PFSK-1 (cell line): ENCODE data around the gene CARD10.

Source experiments
- FOXP2 ChIP-seq: optimal IDR thresholded peaks from 2 replicates; pipeline ENCODE3; 2011; ENCODE audit warnings: borderline replicate concordance, control low read depth, inconsistent platforms; ENCODE audit not compliant: insufficient read depth; ENCODE audit errors: extremely low read length, extremely low read depth
- POLR2AphosphoS5 ChIP-seq: IDR thresholded peaks from 2 replicates; pipeline ENCODE4 v1.6.1; 2012; ENCODE audit warnings: low read depth, mild to moderate bottlenecking, control low read depth, low read length, moderate library complexity
- SIN3A ChIP-seq: IDR thresholded peaks from 2 replicates; pipeline ENCODE4 v1.6.1; 2012; ENCODE audit warnings: mild to moderate bottlenecking, low read length, moderate library complexity, borderline replicate concordance; ENCODE audit not compliant: insufficient read depth
- TAF1 ChIP-seq: IDR thresholded peaks from 2 replicates; pipeline ENCODE4 v1.6.1; 2012; ENCODE audit warnings: low read length, control low read depth, borderline replicate concordance; ENCODE audit not compliant: insufficient read depth
- TF ChIP-seq, protein P1 (sequence below), 2 experiments: IDR thresholded peaks; 2 replicates each; pipeline versions ENCODE4 v1.6.1 to v1.8.0; 2011 to 2012; ENCODE audit warnings: low read depth in 2 of 2, low read length in 2 of 2, control low read depth in 1 of 2, inconsistent platforms in 1 of 2, mild to moderate bottlenecking in 1 of 2, moderate library complexity in 1 of 2; ENCODE audit not compliant: insufficient read depth in 1 of 2

CARD10 gene

DNA sequence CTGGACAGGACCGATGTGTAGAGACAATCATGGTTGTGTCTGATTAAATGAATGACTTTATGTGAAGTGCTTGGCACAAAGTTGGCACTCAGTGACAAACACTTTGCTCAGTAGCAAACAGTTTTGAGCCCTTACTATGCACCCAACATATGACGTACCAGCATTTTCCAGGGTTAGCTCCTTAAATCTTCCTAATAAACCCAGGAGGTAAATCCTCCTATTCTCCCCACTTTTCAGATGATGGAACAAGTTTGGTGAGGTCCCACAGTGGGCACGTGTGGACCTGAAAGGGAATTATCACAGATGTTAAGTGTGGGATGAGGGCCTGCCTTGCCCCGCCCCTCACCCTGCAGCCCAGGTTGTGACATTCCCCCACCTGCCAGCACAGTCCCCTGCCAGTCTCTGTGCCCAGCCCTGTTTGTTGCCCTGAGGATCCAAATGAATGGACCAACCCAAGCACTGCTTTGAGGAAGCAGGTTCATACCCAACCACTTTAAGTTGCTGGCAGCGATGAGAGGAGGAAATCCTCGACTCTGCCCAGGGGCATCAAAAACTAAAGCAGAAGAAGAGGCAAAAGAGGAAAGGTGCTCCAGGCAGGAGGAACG lies 6.6 kb upstream of the CARD10 start:
- TF ChIP-seq, protein P1, sequence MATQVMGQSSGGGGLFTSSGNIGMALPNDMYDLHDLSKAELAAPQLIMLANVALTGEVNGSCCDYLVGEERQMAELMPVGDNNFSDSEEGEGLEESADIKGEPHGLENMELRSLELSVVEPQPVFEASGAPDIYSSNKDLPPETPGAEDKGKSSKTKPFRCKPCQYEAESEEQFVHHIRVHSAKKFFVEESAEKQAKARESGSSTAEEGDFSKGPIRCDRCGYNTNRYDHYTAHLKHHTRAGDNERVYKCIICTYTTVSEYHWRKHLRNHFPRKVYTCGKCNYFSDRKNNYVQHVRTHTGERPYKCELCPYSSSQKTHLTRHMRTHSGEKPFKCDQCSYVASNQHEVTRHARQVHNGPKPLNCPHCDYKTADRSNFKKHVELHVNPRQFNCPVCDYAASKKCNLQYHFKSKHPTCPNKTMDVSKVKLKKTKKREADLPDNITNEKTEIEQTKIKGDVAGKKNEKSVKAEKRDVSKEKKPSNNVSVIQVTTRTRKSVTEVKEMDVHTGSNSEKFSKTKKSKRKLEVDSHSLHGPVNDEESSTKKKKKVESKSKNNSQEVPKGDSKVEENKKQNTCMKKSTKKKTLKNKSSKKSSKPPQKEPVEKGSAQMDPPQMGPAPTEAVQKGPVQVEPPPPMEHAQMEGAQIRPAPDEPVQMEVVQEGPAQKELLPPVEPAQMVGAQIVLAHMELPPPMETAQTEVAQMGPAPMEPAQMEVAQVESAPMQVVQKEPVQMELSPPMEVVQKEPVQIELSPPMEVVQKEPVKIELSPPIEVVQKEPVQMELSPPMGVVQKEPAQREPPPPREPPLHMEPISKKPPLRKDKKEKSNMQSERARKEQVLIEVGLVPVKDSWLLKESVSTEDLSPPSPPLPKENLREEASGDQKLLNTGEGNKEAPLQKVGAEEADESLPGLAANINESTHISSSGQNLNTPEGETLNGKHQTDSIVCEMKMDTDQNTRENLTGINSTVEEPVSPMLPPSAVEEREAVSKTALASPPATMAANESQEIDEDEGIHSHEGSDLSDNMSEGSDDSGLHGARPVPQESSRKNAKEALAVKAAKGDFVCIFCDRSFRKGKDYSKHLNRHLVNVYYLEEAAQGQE (IDR thresholded peaks at IDR 0.05; ENCODE audit: insufficient read depth in 1 of 2, low read depth in 2 of 2, low read length in 2 of 2) = no peak
- TF ChIP-seq FOXP2 (no peak), POLR2AphosphoS5 (no peak), TAF1 (no peak), SIN3A (no peak)

DNA sequence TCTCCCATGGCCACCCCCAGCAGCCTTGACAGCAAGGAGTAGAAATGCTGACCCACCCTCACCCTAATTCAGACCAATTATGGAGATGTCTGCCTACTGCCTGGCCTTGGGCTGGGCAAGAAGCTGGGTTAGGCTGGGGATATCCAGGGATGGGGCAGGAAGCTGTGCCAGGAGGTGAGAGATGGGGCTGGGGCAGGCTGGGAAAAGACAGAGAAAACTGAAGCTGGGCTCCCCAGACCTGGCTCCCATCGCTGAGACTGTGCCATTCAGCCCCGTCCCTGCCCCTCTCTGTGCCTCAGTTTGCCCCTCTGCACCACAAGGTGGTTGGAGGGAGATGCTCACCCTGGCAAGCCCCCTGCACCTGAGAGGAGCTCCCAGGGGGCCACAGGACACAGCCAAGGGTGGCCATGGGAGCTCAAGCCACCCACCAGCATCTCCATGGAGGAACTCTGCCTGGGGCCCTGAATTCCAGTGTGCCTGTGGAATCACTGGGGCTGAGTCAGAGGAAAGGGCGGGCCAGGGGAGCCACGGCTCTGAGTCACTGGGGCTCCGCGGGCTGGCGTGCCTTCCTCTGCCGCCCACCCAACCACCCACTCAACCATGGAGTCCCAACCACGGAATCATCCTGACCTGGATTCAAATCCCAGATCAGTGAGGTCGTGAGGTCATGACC lies 6.0 kb upstream of the CARD10 start:
- TF ChIP-seq, protein P1 (IDR thresholded peaks at IDR 0.05; ENCODE audit: insufficient read depth in 1 of 2, low read depth in 2 of 2, low read length in 2 of 2) = no peak
- no peak for TF ChIP-seq SIN3A
- TF ChIP-seq TAF1 = no peak
- peak; percentile 11 for TF ChIP-seq FOXP2

DNA sequence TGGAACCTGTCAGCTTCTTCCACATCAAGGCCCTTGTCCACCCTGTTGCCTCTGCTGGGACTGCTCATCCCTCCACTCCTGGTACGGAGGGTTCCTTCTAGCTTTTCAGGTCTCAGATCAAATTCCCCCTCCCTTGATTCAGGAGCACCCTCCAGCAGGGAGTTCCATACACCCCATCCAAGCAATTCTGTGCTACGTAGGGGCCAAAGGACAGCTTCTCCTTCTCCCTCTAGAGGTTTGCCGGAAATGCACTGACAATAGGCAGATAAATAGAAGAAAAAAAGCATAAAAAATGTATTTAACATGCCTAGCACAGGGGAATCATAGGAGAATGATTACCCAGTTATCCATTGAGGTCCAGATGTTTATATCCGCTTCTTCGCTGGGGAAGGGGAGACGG lies 3.3 kb upstream of the CARD10 start:
- TF ChIP-seq, protein P1 (IDR thresholded peaks at IDR 0.05; ENCODE audit: insufficient read depth in 1 of 2, low read depth in 2 of 2, low read length in 2 of 2) = no peak
- TF ChIP-seq FOXP2 (no peak), SIN3A (no peak), POLR2AphosphoS5 (no peak), TAF1 (no peak)

DNA sequence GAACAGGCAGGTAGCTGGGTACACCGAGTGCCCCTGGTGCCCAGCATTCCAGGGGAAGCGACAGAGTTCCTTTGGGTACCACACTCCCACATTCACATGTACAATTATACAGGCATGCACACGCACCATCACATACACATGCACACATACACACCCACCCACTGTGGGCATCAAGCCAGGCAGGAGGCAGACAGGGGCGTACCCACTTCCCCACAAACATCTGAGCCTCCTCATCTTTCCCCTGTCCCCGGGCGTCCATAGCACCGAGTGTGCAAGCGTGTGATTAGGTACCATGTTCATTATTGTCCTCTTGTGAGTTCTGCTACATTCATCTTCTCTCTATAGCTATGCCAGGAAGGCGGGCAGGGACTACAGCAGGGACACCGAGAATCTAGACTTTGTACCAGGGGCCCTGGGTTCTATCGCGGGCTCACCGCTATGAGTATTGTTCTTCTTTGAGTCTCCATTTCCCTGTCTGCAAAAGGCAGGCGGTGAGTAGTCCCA lies 2.1 kb upstream of the CARD10 start:
- TF ChIP-seq SIN3A (no peak), POLR2AphosphoS5 (no peak), FOXP2 (no peak), TAF1 (no peak)
- TF ChIP-seq, protein P1 (IDR thresholded peaks at IDR 0.05; ENCODE audit: insufficient read depth in 1 of 2, low read depth in 2 of 2, low read length in 2 of 2) = no peak
